VCaP (cell line): Measurements from ENCODE around the gene LGR4.
A peak's percentile ranks its signal among the peaks of the same experiment; 100 is the strongest.

Source experiments
- H3K27ac ChIP-seq: fragments of 450-650 bp; 2 replicates; pipeline ENCODE4 v1.5.1; 2017
- TF ChIP-seq, protein P1 (sequence below): fragments of 450-650 bp; conservative IDR thresholded peaks from 2 replicates; pipeline ENCODE4 v1.5.1; 2017; ENCODE audit warnings: mild to moderate bottlenecking, moderate library complexity

The LGR4 gene

DNA sequence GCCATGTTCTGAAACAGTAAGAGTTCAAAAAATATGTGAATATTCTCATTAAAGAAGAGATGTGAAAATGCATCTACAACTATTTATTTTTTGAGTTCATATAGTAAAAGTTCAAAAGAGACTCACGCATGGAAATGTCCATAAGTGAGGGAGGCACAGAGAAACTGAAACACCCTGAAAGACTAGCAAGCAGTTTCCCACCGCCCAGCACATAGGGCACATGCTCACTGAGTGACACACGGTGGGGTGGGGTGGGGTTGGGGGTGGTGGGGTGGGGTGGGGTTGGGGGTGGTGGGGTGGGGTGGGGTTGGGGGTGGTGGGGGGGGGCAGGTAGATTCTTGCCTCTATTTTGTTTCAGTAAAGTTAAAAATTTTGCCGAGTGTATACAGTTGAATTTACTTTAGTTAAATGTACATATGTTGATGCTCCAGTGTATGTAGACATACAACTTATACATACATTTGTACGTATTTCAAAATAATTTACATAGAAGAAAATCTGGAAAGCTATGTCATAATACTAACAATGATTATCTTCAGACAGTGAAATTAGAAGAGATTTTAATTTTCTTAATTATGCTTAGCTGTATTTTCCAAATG is 115.9 kb downstream of the LGR4 start:
- TF ChIP-seq, protein P1, sequence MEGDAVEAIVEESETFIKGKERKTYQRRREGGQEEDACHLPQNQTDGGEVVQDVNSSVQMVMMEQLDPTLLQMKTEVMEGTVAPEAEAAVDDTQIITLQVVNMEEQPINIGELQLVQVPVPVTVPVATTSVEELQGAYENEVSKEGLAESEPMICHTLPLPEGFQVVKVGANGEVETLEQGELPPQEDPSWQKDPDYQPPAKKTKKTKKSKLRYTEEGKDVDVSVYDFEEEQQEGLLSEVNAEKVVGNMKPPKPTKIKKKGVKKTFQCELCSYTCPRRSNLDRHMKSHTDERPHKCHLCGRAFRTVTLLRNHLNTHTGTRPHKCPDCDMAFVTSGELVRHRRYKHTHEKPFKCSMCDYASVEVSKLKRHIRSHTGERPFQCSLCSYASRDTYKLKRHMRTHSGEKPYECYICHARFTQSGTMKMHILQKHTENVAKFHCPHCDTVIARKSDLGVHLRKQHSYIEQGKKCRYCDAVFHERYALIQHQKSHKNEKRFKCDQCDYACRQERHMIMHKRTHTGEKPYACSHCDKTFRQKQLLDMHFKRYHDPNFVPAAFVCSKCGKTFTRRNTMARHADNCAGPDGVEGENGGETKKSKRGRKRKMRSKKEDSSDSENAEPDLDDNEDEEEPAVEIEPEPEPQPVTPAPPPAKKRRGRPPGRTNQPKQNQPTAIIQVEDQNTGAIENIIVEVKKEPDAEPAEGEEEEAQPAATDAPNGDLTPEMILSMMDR = no peak
- peak overlapping the region; percentile 43 for H3K27ac ChIP-seq

DNA sequence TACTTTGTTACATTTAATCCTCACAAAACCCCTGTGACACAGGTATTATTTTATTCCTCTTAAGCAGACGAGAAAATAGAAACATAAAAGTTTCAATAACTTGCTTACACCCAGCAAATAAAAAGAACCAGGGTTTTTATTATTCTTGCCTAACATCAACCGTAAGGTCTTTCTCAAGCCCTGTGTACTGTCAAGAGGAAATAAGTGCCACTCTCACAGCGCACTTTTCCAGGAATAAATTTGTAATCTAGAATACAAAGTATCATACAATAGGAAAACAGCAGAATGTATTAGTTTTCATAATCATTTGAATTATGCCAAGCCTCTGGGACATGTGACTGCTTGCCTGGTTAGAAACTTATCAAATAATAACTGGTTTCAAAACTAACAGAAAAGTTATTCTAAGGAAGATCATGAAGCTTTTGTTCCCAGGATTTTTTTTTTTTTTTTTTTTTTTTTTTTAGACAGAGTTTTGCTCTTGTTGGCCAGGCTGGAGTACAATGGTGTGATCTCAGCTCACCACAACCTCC is 117.0 kb downstream of the LGR4 start:
- no peak overlapping the region for H3K27ac ChIP-seq
- TF ChIP-seq, protein P1 = no peak

DNA sequence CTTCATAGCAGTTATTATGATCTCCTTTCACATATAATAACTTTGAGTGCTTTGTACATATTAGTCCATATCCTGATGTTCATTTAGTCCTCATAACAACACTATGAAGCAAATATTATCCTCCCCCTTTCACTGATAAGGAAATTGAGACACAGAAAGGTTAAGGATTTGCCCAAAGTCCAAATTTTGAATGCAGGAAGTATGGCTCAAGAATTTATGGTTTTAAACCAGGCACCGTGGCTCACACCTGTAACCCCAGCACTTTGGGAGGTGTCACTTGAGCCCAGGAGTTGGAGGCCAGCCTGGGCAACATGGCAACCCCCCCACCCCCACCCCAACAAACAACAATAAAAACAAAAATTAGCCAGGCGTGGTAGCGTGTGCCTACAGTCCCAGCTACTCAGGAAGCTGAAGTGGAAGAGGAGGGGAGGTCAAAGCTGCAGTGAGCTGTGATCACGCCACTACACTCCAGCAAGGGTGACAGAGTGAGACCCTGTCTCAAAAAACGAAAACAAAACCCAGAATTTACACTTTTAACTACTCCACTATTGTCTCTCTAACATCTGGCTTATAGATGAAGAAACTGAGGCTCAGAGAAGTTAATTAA is 118.1 kb downstream of the LGR4 start:
- TF ChIP-seq, protein P1 = no peak
- H3K27ac ChIP-seq = no peak overlapping the region

DNA sequence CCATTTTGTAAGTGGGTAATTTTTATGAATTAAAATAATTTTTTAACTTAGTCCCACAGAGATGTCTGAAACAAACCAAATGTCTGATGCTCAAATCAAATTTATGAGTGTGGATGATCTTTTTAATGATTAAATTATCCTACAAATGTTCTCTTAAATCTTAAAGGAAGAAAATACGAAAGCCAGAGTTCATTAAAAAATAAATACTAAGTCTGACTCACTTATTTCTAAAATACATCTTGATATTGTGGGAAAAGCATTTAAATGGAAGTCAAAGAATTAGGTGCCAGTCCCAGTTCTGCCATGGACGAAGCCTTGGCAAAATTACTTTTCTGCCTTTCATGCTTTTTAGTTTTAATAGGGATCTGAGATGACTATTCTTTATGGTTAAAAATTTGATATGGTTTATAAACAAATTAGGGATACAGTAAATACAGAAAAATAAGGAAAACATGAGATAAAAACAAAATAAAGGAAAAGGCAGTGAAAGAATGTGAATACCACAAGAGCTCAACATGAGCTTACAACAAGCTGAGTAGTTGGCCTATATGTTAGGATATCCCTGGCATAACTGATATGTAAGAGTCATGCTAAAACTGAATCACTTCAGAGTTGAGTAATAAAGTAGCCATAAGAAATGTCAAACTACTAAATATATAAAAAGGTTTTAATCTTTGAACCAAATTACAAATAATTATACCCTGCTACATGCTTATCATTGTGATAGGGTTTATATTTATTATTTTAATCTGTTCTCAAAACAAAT is 118.8 kb downstream of the LGR4 start:
- TF ChIP-seq, protein P1 = no peak

DNA sequence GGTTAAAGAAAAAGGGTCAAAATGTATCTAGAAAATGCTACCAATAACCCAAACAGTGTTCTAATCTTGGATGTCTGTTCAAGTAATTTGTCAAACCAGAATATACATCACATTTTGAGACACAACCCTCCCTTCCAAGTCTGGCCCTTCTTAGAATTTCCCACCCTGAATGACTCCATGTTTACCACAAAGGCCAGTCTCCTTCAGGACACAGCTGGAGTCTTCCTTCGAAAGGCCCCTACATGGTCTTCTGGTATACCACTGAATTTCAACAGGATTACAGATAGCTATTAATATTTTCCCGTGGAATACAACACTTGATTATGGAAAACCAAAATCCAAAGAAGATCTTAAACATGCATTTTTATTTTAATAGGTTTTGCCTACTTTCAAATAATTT is 119.8 kb downstream of the LGR4 start:
- TF ChIP-seq, protein P1 = no peak

More for the DNA sequence above, 118.8 kb downstream of the LGR4 start:
- H3K27ac ChIP-seq = no peak overlapping the region

DNA sequence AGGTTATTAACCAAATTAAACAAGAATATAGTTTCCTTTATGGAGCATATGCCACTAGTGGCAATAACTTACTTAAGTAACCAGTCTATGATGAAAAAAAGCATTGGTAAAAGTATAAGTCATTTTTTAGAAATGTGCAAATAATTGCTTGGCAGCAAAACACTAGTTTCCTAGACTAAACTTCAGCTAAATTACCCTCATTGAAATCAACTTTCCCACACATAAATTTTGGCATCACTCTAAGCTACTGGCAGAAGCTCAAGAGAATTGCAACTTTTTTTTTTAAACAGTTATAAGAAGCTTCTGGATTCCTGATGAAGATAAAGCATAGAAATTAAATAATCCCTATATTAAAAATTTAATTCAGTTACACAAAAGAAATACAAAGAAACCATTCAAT is 122.1 kb downstream of the LGR4 start:
- TF ChIP-seq, protein P1 = no peak
- H3K27ac ChIP-seq = peak overlapping the region; percentile 17; the same call in 1 of the 2 replicates

More for the DNA sequence above, 119.8 kb downstream of the LGR4 start:
- H3K27ac ChIP-seq = no peak overlapping the region

DNA sequence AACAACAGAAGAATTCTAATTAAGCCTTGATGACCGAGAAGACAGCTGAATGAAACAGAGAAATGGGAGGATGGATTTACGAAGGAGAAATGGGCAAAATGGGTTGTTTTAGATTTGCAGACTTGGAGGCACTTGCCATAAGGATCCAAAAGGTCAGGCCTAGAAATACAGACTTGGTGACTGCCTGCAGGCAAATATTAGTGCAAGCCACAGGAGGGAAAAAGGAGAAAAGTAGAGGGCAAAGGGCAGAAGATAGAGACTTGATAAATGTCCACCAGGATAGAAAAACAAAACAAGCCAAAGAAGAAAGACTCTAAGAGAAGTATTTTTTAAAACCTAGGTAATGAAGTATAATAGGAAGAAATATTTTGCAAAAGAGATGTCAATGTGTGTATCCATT is 122.7 kb downstream of the LGR4 start:
- TF ChIP-seq, protein P1 = no peak
- no peak overlapping the region for H3K27ac ChIP-seq
